GM18858 (cell line): ENCODE results near the gene POLR2C.
"Not testable (repeated sequence)": the region's sequence is repeated elsewhere in the genome, so short reads cannot be mapped to it uniquely, and the experiment has no call there.

Experiments
- ATAC-seq: cut with Tn5 transposase; IDR thresholded peaks from one replicate; pipeline ENCODE4 v1.9.1; 2021; ENCODE audit not compliant: unreplicated experiment

The POLR2C gene

DNA sequence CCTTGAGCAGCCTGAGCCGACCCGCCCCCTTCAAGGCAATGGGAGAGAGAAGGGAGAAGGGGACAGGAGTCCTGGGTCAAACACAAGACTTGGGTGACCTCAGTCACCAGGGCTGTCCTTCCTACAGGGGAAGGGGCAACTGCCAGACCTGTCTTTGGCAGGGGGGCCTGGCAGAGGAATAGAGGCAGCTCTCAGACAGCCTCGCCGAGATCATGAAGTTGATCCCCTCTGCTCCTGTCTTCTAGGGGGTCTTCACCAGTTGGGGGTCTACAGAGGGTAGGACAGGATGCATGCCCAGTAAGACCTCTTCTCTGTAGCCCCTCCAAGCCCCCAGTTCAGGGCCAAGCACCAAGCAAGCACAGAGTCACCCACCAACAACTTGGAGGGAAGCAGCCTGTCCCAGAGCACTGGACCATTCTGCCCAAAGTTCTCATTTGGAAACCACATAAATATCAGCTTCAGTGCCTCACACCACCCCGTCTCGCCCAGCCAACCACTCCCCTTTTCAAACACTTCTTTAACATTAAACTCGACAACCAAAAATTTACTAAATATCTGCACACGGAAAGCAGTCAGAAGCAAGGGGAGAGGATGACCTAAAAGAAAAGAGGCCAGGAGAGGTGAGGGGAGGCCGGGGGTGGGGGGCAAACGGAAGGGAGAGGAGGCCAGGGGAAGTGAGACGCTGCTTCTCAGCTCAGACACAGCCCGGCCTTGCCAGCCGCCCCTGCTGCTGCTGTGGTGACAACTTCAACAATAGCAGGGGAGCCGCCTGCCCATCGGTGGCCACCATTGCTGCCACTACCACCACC, 16.1 kb downstream of the POLR2C start:
- no peak for ATAC-seq

DNA sequence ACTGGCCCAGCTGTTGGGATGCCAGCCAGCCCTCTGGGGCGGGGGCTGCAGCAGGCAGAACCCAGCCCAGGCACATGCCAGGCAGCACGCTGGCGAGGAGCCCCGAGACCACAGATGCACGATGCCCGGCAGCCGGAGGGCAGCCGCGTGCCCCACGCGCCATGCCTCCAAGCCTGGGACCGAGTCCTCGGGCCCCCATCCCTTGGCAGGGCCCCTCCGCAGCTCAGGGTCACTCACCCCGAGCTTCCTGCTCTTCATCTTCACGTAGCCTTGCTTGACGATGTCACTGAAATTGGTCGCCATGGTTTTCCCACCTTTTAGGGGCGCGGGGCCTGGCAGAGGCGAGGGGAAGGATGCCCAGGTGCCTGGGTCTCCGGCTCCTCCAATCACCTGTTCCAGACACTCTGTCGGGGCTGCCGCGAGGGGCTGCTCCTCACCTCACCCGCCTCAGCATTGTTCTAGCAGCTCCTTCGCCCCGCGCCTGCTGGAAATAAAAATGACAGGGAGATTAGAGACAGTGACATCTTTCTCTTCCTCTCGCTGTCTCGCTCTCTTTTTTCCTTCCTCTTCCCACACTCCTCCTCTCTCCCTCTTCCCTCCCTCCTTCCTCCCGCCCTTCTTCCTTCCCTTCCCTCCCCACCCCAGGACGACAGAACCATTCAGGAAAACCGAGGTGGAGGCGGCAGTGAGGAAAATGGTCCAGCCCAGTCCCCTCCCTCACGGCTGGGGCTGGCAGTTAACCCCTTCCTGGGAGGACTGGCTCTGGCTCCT, 16.9 kb downstream of the POLR2C start:
- ATAC-seq, result no peak

DNA sequence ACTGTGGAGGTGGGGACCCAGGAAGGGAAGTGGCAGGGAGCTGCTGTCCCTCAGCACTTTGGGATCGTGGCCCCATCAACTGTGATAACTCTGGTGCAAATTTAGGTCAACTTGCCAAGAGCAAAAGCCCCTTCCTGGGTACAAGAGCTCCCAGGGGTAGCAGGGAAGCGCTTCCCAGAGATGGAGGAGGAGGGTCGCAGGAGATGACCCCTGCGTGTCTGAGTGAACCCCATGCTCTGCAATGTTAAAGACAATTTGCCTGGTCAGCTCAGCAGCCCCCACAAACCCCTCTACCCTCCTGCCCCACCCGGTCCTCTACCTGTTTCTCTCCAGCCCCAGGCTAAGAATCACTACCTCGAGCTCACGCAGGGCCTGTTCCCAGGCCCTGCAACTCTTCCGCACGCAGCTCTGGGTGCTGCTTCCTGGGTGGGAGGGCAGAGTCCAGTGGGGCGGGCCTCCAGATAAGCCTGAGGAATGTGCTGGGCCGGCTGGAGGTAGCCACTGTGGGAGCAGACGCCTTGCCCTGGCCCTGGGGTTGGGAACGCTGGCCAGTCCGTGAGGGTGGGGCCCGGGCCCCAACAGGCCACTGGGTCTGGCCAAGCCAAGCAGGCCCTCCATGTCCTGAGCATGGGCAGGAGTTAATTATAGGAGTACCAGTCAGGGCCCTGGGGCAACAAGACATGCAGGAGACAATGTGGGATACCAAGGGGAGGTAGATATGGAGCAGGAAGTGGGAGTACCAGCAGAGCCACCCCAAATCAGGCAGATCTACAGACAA, 17.7 kb downstream of the POLR2C start:
- no peak for ATAC-seq

DNA sequence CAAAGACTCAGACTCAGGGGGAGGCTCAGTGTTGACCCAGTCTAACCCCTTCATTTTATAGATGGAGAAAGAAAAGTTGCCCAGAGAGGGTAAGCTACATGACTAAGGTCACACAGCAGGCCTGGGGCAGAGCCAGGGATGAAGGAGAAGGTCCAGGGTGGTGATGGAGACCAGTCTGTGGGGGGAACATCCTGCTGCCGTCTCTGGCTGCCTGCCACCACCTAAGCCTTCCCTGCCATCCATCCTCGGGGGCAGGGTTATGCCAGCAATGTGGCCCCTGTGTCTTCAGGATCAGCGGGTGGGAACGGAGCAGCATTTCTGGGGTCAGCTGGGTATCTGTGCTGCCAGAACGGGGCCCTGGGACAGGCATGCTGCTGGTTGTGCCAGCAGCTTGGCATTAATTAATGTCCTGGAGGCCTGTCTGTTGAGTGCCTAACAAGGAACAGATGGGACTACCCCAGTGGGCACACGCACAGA, 18.3 kb downstream of the POLR2C start:
- no peak for ATAC-seq

DNA sequence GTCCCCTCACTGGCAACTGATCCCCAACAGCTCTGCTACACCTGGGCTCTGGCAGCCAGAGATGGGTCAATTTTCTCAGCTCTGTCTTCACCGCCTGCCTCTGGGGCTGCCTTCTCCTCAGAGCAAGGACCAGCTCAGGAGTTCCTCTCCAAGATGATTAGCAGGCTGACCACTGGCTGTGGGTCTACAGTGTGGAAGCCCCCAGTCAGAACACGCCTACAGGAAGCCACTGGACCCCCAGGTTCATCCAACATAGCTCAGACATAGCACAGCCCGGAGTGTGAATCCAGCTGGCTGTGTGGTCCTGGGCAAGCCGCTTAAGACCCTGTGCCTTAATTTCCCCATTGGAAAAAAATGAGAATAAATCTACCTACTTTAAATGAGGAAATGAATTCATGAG, 18.9 kb downstream of the POLR2C start:
- no peak for ATAC-seq

DNA sequence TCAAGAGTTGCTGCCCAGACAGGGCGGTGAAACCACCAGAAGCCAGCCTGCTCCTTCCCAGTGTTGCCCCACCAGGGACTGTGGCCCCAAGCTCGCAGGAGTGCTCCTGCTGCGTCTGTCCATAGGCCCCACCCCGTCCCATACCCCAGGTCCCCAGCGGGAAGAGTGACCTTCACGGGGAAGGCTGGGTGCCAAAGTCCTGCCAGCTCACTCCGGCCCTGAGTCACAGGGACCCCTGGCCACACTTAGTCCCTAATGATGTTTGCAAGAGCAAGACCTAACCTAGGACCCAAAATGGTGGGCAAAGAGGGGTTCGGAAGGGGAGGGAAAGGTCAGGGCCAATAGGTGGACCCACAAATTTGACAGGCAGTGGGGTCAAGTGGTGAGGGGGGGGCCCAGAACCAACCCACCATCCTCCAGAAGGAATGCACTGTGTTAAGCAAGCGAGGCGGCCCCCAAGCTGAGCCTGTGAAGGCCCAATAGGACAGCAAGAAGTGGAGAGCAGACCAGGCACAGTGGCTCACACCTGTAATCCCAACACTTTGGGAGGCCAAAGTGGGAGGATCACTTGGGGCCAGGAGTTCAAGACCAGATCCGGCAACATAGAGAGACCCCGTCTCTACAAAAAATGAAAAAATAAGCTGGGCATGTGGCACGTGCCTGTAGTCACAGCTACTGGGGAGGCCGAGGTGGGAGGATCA, 20.5 kb downstream of the POLR2C start:
- no peak for ATAC-seq

DNA sequence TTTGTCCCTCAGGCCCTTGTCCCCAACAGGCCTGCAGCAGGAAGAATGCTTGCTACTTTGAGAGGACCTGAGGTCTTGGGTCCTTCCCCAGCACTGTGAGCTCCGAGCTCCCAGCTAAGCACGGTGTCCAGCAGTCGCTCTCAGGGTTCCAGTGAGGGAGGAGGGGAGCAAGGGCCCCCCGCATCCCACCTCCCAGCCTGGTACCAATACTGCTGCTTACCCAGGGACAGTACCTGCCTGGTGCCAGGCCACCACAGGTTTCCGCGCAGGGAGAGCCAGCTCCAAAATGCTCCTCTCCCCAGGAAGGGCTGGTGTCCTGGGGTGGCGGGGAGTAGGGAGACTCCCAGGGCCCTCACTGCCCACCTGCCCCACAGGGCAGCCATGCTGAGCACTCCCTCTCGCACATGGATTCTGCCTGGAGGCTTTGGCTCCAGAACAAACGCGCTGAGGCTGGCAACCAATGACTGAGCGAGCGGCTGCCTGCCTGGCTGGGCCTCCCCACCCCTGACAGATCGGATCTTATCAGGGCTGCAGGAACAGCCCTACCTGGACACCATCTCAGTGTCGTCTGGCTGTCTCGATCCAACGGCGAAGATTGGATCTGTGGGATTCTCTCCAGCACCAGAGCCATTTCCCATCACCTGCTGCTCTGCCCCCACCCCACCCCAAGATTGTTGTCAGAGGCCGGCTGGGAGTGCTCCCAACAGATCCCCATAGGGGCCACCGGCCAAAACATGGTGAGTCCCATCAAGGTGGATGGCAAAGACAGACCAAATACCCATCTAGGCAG, 21.4 kb downstream of the POLR2C start:
- ATAC-seq, result no peak

DNA sequence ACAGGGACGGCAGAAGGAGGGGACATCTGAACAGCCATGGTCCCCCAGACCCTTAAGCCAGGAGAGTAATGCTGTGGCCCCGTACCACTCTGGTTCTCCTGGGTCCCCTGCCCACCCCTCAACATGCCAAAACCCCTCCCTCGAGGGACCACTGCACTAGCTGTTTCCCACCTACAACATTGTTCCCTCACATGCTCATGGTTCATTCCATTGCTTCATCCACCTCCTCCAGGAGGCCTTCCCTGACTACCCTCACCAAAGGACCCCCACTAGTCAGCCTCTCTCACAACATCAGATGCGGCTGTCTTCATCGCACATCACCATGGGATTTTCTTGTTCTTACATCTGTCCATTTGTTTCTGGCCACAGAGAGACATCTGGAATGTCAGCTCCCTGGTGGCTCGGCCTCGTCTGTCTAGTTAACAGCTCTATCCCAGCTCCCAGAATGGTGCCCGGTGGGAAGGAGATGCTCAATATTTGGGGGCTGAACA, 22.1 kb downstream of the POLR2C start:
- ATAC-seq, result no peak

DNA sequence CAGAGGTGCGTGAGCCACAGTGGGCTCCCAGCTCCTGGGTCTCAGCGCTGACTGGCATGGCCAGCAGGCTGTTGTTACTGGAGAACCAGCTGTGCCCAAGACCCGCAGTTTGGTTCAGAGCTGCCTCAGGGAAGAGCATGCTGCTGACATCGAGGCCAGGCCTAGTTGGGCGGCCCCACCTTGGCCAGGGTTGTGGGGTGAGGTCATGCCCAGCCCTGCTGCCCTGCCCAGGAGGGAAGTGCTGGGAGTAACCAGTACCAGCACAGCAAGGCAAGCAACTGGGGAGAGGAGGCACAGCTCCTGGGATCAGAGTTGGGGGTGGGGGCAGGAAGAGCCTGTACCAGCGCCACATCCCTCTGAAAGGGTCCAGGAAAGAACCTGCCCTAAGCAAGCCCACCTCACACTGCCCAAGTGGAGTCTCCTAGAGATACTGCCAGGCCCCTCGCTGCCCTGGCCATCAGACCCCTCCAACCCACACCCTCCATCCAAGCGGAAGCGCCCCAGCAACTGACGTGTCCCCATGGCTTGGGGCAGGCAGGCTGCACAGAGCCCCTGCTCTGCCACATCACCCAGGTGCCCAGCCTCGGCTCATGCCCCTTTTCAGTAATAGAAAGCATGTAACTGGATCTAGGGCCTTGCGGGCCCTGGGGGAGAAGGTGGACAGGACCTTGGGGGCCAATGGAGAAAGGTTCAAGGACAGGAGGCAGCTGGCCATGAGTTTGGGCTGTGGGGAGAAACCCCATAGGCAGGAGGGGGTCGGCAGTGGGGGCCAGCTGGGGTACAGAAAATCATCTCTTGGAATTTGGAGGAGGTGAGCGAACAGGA, 22.8 kb downstream of the POLR2C start:
- ATAC-seq, result no peak

DNA sequence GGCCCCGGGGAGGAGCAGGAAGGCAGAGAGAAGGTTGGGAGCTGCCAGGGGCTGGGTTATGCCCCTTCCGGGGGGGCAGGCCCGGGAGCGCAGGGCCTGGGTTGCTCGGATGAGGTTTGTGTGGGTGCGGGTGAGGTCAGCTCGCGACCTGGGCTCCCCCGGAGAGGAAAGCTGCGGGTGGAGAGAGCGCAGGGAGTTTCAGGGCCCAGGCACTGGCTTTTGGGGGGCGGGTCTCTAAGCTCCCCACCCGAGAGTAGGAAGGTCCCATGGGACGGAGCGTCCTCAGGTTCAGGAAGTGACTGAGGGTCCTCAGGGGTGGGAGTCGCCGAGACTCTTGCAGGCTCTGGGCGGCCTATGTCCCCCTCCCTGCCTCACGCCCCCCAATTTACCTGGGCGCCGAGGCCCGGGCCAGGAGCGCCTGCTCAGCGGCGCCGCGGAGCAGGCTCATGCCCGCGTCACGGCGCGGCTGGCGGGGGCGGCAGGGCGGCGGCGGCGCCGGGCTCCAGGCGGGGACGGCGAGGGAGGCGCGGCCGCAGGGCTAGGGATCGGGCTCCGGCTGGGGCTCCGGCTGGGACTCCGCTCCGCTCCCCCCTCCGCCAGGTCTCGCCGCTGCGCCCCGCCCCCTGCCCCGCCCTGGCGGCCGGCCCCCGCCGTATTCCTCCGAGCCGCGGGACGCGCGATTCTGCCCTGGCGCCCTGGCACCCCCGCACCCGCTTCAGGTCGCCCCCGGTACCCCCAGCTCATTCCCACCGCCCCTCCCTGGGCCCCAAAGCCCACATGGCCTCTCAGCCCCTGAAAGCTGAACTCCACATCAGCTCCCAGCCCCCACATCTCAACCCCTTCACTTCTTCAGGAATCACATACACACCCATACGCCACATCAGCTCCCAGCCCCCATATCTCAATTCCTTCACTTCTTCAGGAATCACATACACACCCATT, 23.7 kb downstream of the POLR2C start, which contains the start of gene DOK4:
Gene DOK4, minus strand, starts transcription at position 578 of the 942 bp plus-strand sequence. CDS start 6,986 bp downstream, outside the sequence.
- ATAC-seq, result peak; percentile 69

DNA sequence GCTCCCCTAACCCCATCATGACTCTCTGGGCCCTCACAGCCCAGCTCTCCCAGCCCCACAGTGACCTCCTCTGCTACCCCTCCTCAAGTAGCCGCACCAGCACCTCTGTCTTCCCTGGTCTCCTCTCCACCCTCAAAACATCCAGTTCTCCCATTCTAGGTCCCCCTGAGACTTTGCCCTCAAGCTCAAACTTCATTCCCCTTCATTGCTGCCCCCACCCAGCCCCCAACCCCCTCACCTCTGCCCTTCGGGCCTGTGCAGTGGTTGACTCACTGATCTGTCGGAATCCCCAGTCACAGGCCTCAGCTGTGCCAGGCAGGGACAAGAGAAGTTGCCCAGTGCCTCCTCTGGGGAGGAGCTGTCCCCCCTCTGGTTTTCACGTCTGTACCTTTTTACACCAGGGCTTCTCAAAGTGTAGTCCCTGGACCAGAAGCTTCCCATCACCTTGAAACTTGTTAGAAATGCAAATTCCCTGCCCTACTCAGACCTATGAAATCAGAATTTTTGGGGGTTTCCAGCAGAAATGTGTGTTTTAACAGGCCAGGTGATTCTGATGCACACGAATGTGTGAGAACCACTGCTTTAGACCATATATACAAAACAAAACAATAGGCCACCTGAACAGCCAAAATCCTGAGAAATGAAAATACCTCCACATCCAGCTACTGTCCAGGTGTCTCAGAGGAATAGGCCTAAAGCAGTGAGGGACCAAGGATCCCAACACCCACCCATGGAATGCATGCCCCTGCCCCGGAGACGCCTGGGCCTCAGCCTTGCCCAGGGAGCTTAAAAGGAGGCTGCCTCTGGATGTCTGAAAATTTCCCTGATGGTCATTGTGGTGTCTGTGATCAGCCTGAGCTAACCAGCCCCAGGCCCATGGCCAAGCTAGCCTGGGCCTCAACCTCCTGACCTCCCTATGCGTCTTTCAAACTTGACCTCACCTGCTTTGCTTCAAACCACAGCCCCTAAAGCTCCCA, 24.7 kb downstream of the POLR2C start:
- ATAC-seq, result no peak

DNA sequence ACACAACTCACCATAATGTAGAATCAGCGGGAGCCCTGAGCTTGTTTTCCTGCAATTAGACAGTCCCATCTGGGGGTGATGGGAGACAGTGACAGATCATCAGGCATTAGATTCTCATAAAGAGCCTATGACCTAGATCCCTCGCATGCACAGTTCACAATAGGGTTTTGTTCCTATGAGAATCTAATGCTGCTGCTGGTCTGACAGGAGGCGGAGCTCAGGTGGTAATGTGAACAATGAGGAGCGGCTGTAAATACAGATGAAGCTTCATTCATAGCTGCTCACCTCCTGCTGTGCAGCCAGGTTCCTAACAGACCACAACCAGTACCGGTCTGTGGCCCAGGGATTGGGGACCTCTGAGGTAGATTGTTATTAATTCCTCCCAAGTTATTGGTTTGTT, 26.8 kb downstream of the POLR2C start:
- ATAC-seq, result no peak

DNA sequence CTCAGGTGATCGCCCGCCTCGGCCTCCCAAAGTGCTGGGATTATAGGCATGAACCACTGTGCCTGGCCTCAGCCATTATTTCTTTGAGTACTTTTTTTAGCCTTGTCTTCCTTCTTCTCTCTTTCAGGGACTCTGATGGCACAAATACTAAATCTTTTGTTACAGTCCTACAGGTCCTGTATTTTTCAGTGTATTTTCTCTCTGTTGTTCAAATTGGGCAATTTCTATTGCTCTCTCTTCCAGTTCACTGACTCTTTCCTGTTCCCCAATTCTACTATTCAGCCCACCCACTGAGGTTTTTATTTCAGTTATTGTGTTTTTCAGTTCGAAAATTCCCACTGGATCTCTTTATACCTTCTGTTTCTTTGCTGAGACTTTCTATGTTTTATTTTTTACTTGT, 31.3 kb downstream of the POLR2C start:
- ATAC-seq, result no peak

DNA sequence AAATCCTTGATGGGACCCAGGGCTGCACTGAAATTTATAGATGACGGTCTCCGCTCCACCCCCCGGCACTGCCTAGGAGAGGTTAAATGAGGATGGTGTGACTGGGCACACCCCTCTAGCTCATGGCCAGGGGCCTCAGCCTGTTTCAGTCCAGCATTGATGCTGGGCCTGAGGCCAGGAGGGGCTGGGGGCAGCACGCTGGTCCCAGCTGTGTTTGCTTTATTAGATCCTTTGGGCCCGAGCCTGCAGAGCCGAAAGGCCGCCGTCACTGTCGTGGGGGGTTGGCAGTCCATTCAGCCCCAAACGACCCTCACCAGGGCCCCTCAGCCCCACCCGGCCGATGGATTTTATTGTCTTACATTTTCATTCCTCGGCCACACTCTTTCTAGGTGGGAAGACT, 34.6 kb downstream of the POLR2C start:
- no peak for ATAC-seq

DNA sequence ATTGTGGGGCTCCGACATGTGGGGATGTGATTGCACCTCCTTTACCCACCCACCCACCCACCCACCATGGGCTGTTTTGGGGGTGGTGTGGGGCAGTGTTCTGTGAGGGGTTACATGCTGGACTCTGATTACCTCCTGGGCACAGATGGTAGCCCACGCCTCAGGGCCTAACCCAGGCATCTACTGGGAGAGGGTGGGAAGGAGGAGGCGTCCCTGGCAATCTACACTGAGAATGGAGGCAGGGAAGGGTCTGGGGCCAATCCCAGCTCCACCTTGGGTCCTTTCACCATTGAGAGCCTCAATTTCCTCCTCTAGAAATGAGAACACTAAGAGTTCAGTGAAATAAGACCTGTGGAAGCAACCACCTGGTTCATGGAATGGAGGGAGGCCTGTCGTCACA, 35.6 kb downstream of the POLR2C start:
- no peak for ATAC-seq

DNA sequence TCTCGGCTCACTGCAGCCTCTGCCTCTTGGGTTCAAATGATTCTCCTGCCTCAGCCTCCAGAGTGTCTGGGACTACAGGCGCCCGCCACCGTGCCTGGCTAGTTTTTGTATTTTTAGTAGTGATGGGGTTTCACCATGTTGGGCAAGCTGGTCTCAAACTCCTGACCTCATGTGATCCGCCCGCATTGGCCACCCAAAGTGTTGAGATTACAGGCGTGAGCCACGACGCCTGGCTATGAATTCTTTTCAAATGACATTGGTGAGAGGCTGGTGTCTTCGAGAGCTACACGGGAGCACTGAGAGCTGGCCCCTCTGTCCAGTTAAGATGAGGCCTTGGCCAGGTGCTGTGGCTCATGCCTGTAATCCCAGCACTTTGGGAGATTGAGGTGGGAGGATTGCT, 37.5 kb downstream of the POLR2C start:
- not testable (repeated sequence) for ATAC-seq
